22Rv1 (cell line): ENCODE measurements around the gene COL11A2.

Experiments
- H3K27ac ChIP-seq: fragments of 450-650 bp; 2 replicates; pipeline ENCODE4 v1.5.1; 2017
- CTCF ChIP-seq: fragments of 450-650 bp; IDR thresholded peaks from 2 replicates; pipeline ENCODE4 v1.5.1; 2017; ENCODE audit warnings: mild to moderate bottlenecking
- ZFX ChIP-seq: fragments of 450-650 bp; IDR thresholded peaks from 2 replicates; pipeline ENCODE4 v1.6.1; 2017; ENCODE audit warnings: antibody characterized with exemption, borderline replicate concordance

The COL11A2 gene

DNA sequence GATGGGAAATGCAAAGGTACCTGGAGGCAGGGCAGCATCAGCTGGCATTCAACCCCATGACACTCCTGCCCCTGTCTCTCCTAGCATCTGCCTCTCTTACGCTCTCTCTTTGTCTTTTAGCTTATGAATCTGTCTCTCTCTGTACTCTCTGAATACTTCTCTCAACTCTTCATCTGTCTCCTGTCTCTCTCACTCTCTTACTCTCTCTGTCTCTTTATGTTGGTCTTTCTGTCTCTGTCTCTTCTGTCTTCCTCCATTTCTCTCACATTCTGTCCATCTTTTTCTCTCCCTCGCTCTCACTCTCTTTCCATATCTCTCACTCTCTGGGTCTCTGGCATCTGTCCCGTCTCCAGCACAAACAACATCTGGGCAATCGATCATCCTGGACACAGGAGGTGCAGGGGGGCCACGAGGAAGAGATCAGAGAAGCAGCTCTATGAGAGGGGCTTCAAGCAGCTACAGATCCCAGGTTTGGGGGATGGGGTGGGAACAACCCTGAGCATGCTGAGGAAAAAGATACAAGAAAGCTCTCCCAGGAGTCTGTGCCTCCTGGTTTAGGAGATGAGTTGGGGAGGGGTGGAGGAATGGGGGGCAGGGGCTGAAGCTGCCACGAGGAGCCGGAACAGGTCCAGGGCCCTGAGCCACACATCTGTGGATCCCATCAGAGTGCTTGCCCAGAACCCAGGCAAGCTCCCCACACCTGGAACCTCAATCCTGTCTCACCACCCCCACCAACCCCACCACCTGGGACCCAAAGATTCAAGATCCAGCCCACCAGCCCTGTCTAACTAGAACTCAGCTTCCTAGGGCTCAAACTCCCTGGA lies 2.4 kb downstream of the COL11A2 start:
- no peak overlapping the region for H3K27ac ChIP-seq
- TF ChIP-seq ZFX (no peak), CTCF (no peak)

- H3K27ac ChIP-seq, result no peak overlapping the region
- no peak for TF ChIP-seq ZFX
- TF ChIP-seq CTCF, result no peak
Measured at GRCh38 chr6:33189164-33189563, 3.1 kb downstream of the COL11A2 start.

DNA sequence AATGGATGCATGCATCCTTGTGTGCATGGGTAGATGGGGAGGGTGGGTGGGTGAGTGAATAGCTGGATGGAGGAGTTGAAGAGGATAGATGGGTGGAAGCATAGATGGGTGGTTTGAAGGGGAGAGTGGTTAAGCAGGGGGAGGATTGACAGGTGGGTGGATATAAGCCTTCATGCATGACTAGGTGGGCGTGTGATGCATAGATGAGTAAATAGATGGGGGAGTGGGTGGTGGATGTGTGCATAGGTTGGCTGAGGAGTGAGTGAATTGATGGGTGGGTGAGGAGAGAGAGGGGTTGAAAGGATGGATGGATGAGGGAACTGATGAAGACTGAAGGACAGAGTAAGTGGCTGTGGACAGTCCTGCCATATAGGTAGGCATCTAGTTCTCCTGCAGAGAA lies 4.5 kb downstream of the COL11A2 start:
- H3K27ac ChIP-seq, result no peak overlapping the region
- TF ChIP-seq ZFX (no peak), CTCF (no peak)

- no peak overlapping the region for H3K27ac ChIP-seq
- no peak for TF ChIP-seq ZFX
- no peak for TF ChIP-seq CTCF
Measured at GRCh38 chr6:33185654-33186187, 6.5 kb downstream of the COL11A2 start.

- H3K27ac ChIP-seq, result no peak overlapping the region
- no peak for TF ChIP-seq CTCF
- TF ChIP-seq ZFX, result no peak
Measured at GRCh38 chr6:33185190-33185589, 7.1 kb downstream of the COL11A2 start.

- no peak overlapping the region for H3K27ac ChIP-seq
Measured at GRCh38 chr6:33183071-33183683, 9.1 kb downstream of the COL11A2 start.

More at GRCh38 chr6:33183071-33183683, 9.1 kb downstream of the COL11A2 start:
- TF ChIP-seq ZFX (no peak), CTCF (no peak)
